Glutamatergic neuron (in vitro differentiated cells): Measurements from ENCODE around the gene TRAPPC8. TPM values are rescaled to one million over a fixed set of nuclear protein-coding genes. Genes with fewer than 3 reads are reported as not detected.
A peak's percentile ranks its signal among the peaks of the same experiment; 100 is the strongest.

ENCODE experiments used
- DNase-seq: peaks from one replicate; pipeline ENCODE4 v3.0.0; 2022
- H3K27ac Mint-ChIP-seq: one replicate; pipeline ENCODE4 v1.8.0; 2020; ENCODE audit warnings: mild to moderate bottlenecking, mixed read lengths, inconsistent platforms; ENCODE audit not compliant: unreplicated experiment
- H3K27me3 Mint-ChIP-seq: one replicate; pipeline ENCODE4 v1.8.0; 2020; ENCODE audit warnings: mild to moderate bottlenecking, moderate library complexity, mixed read lengths, inconsistent platforms; ENCODE audit not compliant: unreplicated experiment
- H3K36me3 Mint-ChIP-seq: one replicate; pipeline ENCODE4 v1.8.0; 2020; ENCODE audit warnings: mild to moderate bottlenecking, mixed read lengths, inconsistent platforms; ENCODE audit not compliant: unreplicated experiment
- H3K4me1 Mint-ChIP-seq: one replicate; pipeline ENCODE4 v1.8.0; 2020; ENCODE audit warnings: mild to moderate bottlenecking, low read depth, mixed read lengths, inconsistent platforms; ENCODE audit not compliant: unreplicated experiment
- H3K4me3 Mint-ChIP-seq: one replicate; pipeline ENCODE4 v1.8.0; 2020; ENCODE audit warnings: mild to moderate bottlenecking, mixed read lengths, inconsistent platforms; ENCODE audit not compliant: unreplicated experiment
- H3K9me3 Mint-ChIP-seq: one replicate; pipeline ENCODE4 v1.8.0; 2020; ENCODE audit warnings: mild to moderate bottlenecking, moderate library complexity, mixed read lengths, inconsistent platforms; ENCODE audit not compliant: unreplicated experiment
- long read RNA-seq: library from polyadenylated mRNA; unstranded; transcript quantifications from one replicate; pipeline ENCODE4 v2.0.0, GENCODE V29; 2020; ENCODE audit not compliant: unreplicated experiment
- total RNA-seq: library from RNA; stranded (reverse); fragmentation: NEBNext Ultra II Directional; extraction: Animal tissue kit (Norgen Biotek cat#: 25700); gene quantifications from one replicate; pipeline ENCODE4 v1.2.1, GENCODE V29; 2021; ENCODE audit not compliant: unreplicated experiment
- TF ChIP-seq, protein P1 (sequence below): fragments of 200-600 bp; sonication (generic); IDR thresholded peaks from one replicate; pipeline ENCODE4 v1.5.0; 2021; ENCODE audit not compliant: partially characterized antibody, unreplicated experiment

TRAPPC8 gene
- 41.0 TPM for total RNA-seq
- long read RNA-seq, result 0 reads

GRCh38 chr18:31942999-31943877 is at the start of gene TRAPPC8:
TRAPPC8 (minus strand) TSS chr18:31943128; CDS start chr18:31942764, 364 bp downstream.
- peak within 1 kb of the TSS; percentile 100 for H3K4me3 Mint-ChIP-seq
- H3K9me3 Mint-ChIP-seq, result peaks cover 3% of the 10 kb centered on the region
- peak; percentile 97 for DNase-seq
- no peaks in the 10 kb centered on the region for H3K36me3 Mint-ChIP-seq
- peaks cover 5% of the 10 kb centered on the region for H3K27me3 Mint-ChIP-seq
- peaks cover 10% of the 10 kb centered on the region for H3K4me1 Mint-ChIP-seq
- peak within 1 kb of the TSS; percentile 100 for H3K27ac Mint-ChIP-seq
- TF ChIP-seq, protein P1, sequence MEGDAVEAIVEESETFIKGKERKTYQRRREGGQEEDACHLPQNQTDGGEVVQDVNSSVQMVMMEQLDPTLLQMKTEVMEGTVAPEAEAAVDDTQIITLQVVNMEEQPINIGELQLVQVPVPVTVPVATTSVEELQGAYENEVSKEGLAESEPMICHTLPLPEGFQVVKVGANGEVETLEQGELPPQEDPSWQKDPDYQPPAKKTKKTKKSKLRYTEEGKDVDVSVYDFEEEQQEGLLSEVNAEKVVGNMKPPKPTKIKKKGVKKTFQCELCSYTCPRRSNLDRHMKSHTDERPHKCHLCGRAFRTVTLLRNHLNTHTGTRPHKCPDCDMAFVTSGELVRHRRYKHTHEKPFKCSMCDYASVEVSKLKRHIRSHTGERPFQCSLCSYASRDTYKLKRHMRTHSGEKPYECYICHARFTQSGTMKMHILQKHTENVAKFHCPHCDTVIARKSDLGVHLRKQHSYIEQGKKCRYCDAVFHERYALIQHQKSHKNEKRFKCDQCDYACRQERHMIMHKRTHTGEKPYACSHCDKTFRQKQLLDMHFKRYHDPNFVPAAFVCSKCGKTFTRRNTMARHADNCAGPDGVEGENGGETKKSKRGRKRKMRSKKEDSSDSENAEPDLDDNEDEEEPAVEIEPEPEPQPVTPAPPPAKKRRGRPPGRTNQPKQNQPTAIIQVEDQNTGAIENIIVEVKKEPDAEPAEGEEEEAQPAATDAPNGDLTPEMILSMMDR, result no peak

GRCh38 chr18:31990823-31991222 is 47.9 kb upstream of the TRAPPC8 start:
- no peak overlapping the region for H3K27ac Mint-ChIP-seq
- no peak overlapping the region for H3K4me3 Mint-ChIP-seq
- H3K9me3 Mint-ChIP-seq, result peaks cover 4% of the 10 kb centered on the region
- H3K36me3 Mint-ChIP-seq, result no peaks in the 10 kb centered on the region
- no peak for DNase-seq
- peaks cover under 1% of the 10 kb centered on the region for H3K4me1 Mint-ChIP-seq
- peaks cover 2% of the 10 kb centered on the region for H3K27me3 Mint-ChIP-seq
- TF ChIP-seq, protein P1, result no peak

- no peak overlapping the region for H3K4me3 Mint-ChIP-seq
- H3K27ac Mint-ChIP-seq, result no peak overlapping the region
- no peak for DNase-seq
- no peaks in the 10 kb centered on the region for H3K4me1 Mint-ChIP-seq
- no peaks in the 10 kb centered on the region for H3K9me3 Mint-ChIP-seq
- no peaks in the 10 kb centered on the region for H3K27me3 Mint-ChIP-seq
- TF ChIP-seq, protein P1, result no peak
- peaks cover 5% of the 10 kb centered on the region for H3K36me3 Mint-ChIP-seq
These were observed 41.0 kb upstream of the TRAPPC8 start for GRCh38 chr18:31983976-31984375.

GRCh38 chr18:31983020-31983419 is 40.1 kb upstream of the TRAPPC8 start:
- Mint-ChIP-seq H3K27me3 (no peaks in the 10 kb centered on the region), H3K4me1 (no peaks in the 10 kb centered on the region), H3K9me3 (peaks cover 2% of the 10 kb centered on the region), H3K36me3 (peaks cover 11% of the 10 kb centered on the region), H3K4me3 (no peak overlapping the region), H3K27ac (no peak overlapping the region)
- TF ChIP-seq, protein P1, result no peak
- DNase-seq, result no peak

- H3K27ac Mint-ChIP-seq, result no peak overlapping the region
- TF ChIP-seq, protein P1, result no peak
These were observed 37.9 kb upstream of the TRAPPC8 start for GRCh38 chr18:31980863-31981262.

More at GRCh38 chr18:31980863-31981262, 37.9 kb upstream of the TRAPPC8 start:
- H3K4me1 Mint-ChIP-seq, result no peaks in the 10 kb centered on the region
- DNase-seq, result no peak
- H3K4me3 Mint-ChIP-seq, result no peak overlapping the region
- H3K9me3 Mint-ChIP-seq, result peaks cover 2% of the 10 kb centered on the region
- peaks cover 11% of the 10 kb centered on the region for H3K36me3 Mint-ChIP-seq
- no peaks in the 10 kb centered on the region for H3K27me3 Mint-ChIP-seq
